ENCODE measurements around the gene TMEM184A. TPM values are rescaled to one million over a fixed set of nuclear protein-coding genes. Genes with fewer than 3 reads are reported as not detected.

The TMEM184A gene
- total RNA-seq, 2 donors from 2014 or later, result 1.5 TPM; not detected in 1

DNA sequence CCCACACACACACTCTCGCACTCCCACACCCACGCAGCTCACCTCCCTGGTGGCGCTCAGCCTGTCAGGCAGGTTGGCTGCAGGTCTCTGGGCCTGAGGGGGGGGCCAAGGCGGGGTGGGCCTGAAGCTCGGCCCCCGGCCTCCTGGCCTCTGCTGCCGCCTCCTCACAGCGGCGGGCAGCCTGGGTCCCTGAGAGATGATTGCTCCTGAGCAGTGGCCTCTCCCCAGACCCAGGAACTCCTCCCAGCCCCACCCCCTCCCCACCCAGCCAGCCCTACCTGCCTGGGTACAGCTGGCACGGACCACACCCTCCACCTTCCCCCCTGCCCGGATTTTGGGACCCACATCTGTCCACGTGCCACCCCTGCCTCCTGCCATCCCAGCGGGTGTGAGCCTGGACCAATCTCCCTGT, 4.6 kb upstream of the TMEM184A start:
- Histone ChIP-seq H3K27ac (no peak overlapping the region), H3K4me1 (ENCODE audit: control insufficient read depth in 1 of 2, low read depth in 2 of 2) (peaks cover 4 to 5% of the 10 kb centered on the region in 2 donors), H3K36me3 (no peaks in the 10 kb centered on the region), H3K27me3 (replicated peaks; ENCODE audit: insufficient read depth) (no peaks in the 10 kb centered on the region), H3K4me3 (no peak overlapping the region), H3K9me3 (no peaks in the 10 kb centered on the region)
- ATAC-seq (ENCODE audit: insufficient number of reproducible peaks, low FRiP score, low read depth), result no peak
- TF ChIP-seq, protein P1, sequence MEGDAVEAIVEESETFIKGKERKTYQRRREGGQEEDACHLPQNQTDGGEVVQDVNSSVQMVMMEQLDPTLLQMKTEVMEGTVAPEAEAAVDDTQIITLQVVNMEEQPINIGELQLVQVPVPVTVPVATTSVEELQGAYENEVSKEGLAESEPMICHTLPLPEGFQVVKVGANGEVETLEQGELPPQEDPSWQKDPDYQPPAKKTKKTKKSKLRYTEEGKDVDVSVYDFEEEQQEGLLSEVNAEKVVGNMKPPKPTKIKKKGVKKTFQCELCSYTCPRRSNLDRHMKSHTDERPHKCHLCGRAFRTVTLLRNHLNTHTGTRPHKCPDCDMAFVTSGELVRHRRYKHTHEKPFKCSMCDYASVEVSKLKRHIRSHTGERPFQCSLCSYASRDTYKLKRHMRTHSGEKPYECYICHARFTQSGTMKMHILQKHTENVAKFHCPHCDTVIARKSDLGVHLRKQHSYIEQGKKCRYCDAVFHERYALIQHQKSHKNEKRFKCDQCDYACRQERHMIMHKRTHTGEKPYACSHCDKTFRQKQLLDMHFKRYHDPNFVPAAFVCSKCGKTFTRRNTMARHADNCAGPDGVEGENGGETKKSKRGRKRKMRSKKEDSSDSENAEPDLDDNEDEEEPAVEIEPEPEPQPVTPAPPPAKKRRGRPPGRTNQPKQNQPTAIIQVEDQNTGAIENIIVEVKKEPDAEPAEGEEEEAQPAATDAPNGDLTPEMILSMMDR (IDR thresholded peaks at IDR 0.05), result no peak
- DNase-seq (ENCODE audit: low spot score), result no peak

DNA sequence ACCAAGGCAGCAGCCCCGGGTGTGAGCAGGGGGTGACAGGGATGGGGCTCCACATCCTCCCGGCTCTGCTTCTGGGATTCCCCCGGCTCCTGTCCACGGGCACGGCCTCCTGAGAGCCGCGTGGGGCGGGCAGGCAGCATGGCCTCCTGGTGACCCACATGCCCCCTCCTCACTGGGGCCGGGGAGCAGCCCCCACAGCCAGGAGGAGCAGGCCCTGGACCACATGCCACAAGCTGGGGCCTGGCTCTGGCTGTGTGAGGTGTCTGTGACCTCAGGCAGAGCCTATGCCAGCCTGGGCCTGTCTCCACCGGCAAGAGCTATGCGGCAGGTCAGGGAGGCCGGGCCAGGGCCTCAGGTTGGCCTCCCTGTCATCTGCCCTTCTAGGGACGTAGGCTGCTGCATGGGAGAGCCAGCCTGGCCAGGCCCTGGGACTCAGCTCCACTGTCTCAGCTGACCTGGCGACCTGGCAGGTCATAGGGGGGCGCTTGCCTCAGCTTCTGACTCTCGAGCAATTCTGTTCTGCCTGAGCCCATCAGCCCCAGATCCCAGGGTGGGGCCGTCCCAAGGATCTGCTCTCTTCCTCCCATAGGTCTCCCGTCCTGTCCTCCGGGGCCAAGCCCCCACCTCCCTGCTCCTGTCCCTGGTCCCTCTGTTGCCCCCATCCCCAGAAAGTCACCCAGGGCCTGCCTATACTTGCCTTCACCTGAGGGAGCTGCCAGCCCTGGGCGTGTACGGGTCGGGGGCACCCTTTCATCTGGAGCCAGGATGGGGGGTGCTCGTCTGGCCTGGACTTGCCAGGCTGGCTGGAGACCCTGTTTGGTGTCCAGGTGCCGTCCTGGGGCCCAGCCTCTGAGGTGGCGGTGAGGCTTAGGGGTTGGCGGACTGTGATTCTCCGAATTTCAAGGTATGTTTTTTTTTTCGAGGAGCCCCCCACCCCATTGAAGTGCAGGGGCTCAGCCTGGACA, 3.9 kb upstream of the TMEM184A start:
- no peaks in the 10 kb centered on the region for H3K36me3 ChIP-seq
- ATAC-seq (ENCODE audit: insufficient number of reproducible peaks, low FRiP score, low read depth), result no peak
- no peak overlapping the region for H3K27ac ChIP-seq
- TF ChIP-seq, protein P1 (IDR thresholded peaks at IDR 0.05), result no peak
- H3K4me3 ChIP-seq, result no peak overlapping the region
- no peak for DNase-seq (ENCODE audit: low spot score)
- no peaks in the 10 kb centered on the region for H3K9me3 ChIP-seq
- H3K27me3 ChIP-seq (replicated peaks; ENCODE audit: insufficient read depth), result no peaks in the 10 kb centered on the region
- peaks cover 4 to 11% of the 10 kb centered on the region in 2 donors for H3K4me1 ChIP-seq (ENCODE audit: control insufficient read depth in 1 of 2, low read depth in 2 of 2)

DNA sequence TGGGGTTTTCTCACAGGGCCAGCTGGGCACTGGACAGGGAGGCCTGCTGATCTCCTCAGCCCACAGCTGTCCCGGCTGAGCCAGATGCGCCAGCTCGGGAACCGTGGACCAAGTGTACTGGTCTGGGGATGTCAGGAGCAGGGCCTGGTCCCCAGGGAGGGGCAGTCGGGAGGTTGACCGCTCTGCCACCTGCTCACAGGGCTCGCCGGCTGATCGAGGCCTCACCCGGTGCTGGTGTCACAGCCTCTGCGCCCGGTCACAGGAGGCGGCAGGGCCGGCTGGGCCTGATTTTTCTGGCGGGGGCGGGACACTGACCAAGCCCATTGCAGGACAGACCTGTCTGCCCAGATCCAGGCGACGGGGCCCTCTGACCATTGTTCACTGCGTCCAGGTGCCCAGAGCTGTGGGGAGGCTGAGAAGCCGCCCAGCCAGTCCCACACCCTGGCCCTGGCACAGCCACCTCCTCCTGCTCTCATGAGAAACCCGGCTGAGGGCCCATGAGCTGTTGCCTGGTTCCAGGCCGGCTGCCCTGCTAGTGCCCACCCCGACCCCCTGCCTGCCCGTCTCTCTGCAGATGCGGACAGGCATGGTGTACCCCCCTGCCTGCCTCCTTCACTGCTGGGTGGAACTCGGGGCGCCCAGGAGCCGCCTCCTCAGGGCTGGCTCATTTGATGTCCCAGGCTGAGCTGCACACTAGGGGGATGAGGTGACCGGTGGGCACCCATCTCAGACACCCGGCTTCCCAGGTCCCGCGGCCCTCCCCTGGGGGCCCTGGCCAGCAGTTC, 3.0 kb upstream of the TMEM184A start:
- no peak for ATAC-seq (ENCODE audit: insufficient number of reproducible peaks, low FRiP score, low read depth)
- Histone ChIP-seq H3K27me3 (replicated peaks; ENCODE audit: insufficient read depth) (no peaks in the 10 kb centered on the region), H3K4me3 (no peak overlapping the region), H3K27ac (no peak overlapping the region), H3K4me1 (ENCODE audit: control insufficient read depth in 1 of 2, low read depth in 2 of 2) (peaks cover 4 to 11% of the 10 kb centered on the region in 2 donors), H3K9me3 (no peaks in the 10 kb centered on the region), H3K36me3 (no peaks in the 10 kb centered on the region)
- DNase-seq (ENCODE audit: low spot score), result no peak
- TF ChIP-seq, protein P1 (IDR thresholded peaks at IDR 0.05), result no peak

DNA sequence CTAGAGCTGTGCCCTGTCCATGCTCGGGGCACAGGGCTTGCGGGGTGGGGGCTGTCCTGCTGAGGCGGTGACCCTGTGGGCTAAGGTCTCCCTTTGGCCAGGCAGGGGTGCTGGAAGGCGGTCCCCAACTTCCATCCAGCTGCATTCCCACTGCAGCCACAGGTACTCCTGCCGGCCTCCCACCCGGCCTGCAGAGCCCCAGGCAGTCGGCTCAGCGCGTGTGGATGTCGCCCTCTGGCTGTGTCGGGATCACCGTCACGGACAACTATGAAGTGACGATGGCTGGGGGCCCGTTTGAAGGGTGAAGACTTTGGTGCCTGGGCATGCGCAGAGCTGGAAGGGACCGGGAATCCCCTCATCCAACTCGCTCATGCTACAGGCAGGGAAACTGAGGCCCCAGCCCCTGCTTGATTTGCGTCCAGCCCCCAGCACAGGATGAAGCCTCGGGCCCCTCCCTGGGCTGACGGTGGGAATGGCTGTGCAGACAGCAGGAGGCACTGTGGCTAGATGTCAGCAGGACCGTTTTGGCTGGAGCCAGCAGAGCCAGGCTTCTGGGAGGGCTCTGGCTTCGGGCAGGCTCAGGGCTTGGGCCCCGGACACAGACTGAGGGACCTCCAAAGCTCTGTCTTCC, 2.3 kb upstream of the TMEM184A start:
- Histone ChIP-seq H3K27ac (no peak overlapping the region), H3K27me3 (replicated peaks; ENCODE audit: insufficient read depth) (no peaks in the 10 kb centered on the region), H3K4me3 (no peak overlapping the region), H3K36me3 (no peaks in the 10 kb centered on the region), H3K4me1 (ENCODE audit: control insufficient read depth in 1 of 2, low read depth in 2 of 2) (peaks cover 4 to 11% of the 10 kb centered on the region in 2 donors), H3K9me3 (no peaks in the 10 kb centered on the region)
- TF ChIP-seq, protein P1 (IDR thresholded peaks at IDR 0.05), result peak; percentile 13
- DNase-seq (ENCODE audit: low spot score) (no peak), ATAC-seq (ENCODE audit: insufficient number of reproducible peaks, low FRiP score, low read depth) (no peak)

All from thoracic aorta (tissue), 2 donors.